Measurements from ENCODE around the gene RIN3. TPM values are rescaled to one million over a fixed set of nuclear protein-coding genes. Genes with fewer than 3 reads are reported as not detected.

RIN3 gene
- total RNA-seq, 6 experiments from 2014 or later = 19.7 to 26.0 (median 24.6) TPM

- 0 out of 2 replicates have a peak, but pooled peaks cover 5% of the 10 kb centered on the region for H3K9me3 Mint-ChIP-seq
- peak overlapping the region; percentile 76 for H3K4me3 Mint-ChIP-seq
- no peaks in the 10 kb centered on the region; the same call in none of the 2 replicates for H3K27me3 Mint-ChIP-seq (ENCODE audit: insufficient read depth)
- DNase-seq = no peak
- H3K36me3 Mint-ChIP-seq (ENCODE audit: low read depth) = no peaks in the 10 kb centered on the region
- H3K4me1 Mint-ChIP-seq (ENCODE audit: low read depth) = peaks cover 49% of the 10 kb centered on the region
- H3K27ac Mint-ChIP-seq = peak overlapping the region; percentile 84
- TF ChIP-seq, protein P1, sequence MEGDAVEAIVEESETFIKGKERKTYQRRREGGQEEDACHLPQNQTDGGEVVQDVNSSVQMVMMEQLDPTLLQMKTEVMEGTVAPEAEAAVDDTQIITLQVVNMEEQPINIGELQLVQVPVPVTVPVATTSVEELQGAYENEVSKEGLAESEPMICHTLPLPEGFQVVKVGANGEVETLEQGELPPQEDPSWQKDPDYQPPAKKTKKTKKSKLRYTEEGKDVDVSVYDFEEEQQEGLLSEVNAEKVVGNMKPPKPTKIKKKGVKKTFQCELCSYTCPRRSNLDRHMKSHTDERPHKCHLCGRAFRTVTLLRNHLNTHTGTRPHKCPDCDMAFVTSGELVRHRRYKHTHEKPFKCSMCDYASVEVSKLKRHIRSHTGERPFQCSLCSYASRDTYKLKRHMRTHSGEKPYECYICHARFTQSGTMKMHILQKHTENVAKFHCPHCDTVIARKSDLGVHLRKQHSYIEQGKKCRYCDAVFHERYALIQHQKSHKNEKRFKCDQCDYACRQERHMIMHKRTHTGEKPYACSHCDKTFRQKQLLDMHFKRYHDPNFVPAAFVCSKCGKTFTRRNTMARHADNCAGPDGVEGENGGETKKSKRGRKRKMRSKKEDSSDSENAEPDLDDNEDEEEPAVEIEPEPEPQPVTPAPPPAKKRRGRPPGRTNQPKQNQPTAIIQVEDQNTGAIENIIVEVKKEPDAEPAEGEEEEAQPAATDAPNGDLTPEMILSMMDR (IDR thresholded peaks at IDR 0.05) = no peak
Observed at GRCh38 chr14:92472860-92473259, 40.7 kb upstream of the RIN3 start.

GRCh38 chr14:92473261-92473968 lies 40.2 kb upstream of the RIN3 start:
- Mint-ChIP-seq H3K4me1 (ENCODE audit: low read depth) (peaks cover 49% of the 10 kb centered on the region), H3K4me3 (peak overlapping the region; percentile 76), H3K9me3 (0 out of 2 replicates have a peak, but pooled peaks cover 5% of the 10 kb centered on the region), H3K27me3 (ENCODE audit: insufficient read depth) (no peaks in the 10 kb centered on the region; the same call in 1 of the 2 replicates), H3K36me3 (ENCODE audit: low read depth) (no peaks in the 10 kb centered on the region), H3K27ac (peak overlapping the region; percentile 84)
- TF ChIP-seq, protein P1 (IDR thresholded peaks at IDR 0.05) = no peak
- DNase-seq = peak; percentile 86

GRCh38 chr14:92473969-92474535 lies 39.5 kb upstream of the RIN3 start:
- Mint-ChIP-seq H3K4me3 (peak overlapping the region; percentile 76), H3K27me3 (ENCODE audit: insufficient read depth) (no peaks in the 10 kb centered on the region; the same call in 1 of the 2 replicates), H3K9me3 (peaks cover 5% of the 10 kb centered on the region), H3K27ac (peak overlapping the region; percentile 84), H3K4me1 (ENCODE audit: low read depth) (peaks cover 49% of the 10 kb centered on the region), H3K36me3 (ENCODE audit: low read depth) (no peaks in the 10 kb centered on the region)
- TF ChIP-seq, protein P1 (IDR thresholded peaks at IDR 0.05) = no peak
- DNase-seq = no peak

GRCh38 chr14:92475037-92475436 lies 38.5 kb upstream of the RIN3 start:
- peaks cover 6% of the 10 kb centered on the region for H3K9me3 Mint-ChIP-seq
- no peak for DNase-seq
- no peaks in the 10 kb centered on the region; the same call in 1 of the 2 replicates for H3K27me3 Mint-ChIP-seq (ENCODE audit: insufficient read depth)
- TF ChIP-seq, protein P1 (IDR thresholded peaks at IDR 0.05) = no peak
- peaks cover 44% of the 10 kb centered on the region for H3K4me1 Mint-ChIP-seq (ENCODE audit: low read depth)
- no peaks in the 10 kb centered on the region for H3K36me3 Mint-ChIP-seq (ENCODE audit: low read depth)
- no peak overlapping the region for H3K27ac Mint-ChIP-seq
- H3K4me3 Mint-ChIP-seq = no peak overlapping the region

DNA sequence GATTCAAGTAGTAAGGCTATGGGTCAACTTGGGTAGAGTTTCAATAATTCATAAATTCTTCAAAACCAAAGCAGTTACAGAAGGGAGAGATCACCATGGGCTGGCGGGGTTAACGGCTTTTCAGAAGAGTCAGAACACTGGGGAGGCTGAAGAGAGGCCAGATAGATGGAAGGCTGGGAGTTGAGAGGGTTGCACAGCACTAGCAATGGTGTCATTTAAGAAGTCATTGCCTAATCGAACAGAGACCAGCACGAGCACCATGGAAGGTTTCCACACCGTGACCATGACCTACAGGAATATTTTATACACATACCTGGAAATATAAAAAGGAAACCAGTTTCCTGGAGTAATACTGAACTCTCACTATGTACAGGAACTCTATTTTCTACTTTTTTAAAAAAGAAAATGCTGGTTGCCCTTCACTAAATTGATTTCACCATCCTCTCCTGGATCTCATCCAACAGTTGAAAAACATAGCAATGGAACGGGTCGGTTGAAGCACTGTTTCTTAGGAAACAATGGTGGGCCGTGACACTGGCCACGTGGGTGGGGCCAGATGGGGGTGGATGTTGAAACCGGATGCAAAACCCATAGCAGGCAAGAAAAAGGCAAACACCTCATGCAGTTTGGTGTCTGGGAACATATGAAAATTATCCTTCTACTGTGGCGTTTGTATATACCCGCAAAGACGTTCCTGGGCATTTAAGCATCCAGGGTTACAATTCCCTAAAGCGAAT lies 38.0 kb upstream of the RIN3 start:
- Mint-ChIP-seq H3K27ac (no peak overlapping the region), H3K27me3 (ENCODE audit: insufficient read depth) (no peaks in the 10 kb centered on the region; the same call in 1 of the 2 replicates), H3K4me1 (ENCODE audit: low read depth) (peaks cover 38% of the 10 kb centered on the region), H3K4me3 (no peak overlapping the region), H3K36me3 (ENCODE audit: low read depth) (no peaks in the 10 kb centered on the region), H3K9me3 (peaks cover 6% of the 10 kb centered on the region)
- TF ChIP-seq, protein P1 (IDR thresholded peaks at IDR 0.05) = no peak
- DNase-seq = no peak

Measured in HFFc6 (cell line).